Right cardiac atrium (tissue), 5 donors: ENCODE data around the gene UCP2. TPM values are rescaled to one million over a fixed set of nuclear protein-coding genes. Genes with fewer than 3 reads are reported as not detected.

Experiments
- ATAC-seq, 2 donors: fragments of 200-7000 bp; cut with Tn5 transposase; one replicate each; pipeline versions ENCODE4 v1.8.0 to v1.9.1; 2020; ENCODE audit warnings: moderate library complexity in 2 of 2, mild to moderate bottlenecking in 1 of 2
- DNase-seq, 3 donors: peaks; one replicate each; pipeline ENCODE4 v3.0.0-alpha.2; 2020
- H3K27ac ChIP-seq: one replicate; pipeline ENCODE4 v1.5.1; 2013; ENCODE audit warnings: mild to moderate bottlenecking, low read length, control low read depth, moderate library complexity
- H3K27me3 ChIP-seq: one replicate; pipeline ENCODE4 v1.6.1; 2013; ENCODE audit not compliant: control insufficient read depth, insufficient read depth
- H3K4me1 ChIP-seq: one replicate; pipeline ENCODE4 v1.6.1; 2013; ENCODE audit warnings: low read length; ENCODE audit not compliant: control insufficient read depth, insufficient read depth
- H3K4me3 ChIP-seq: one replicate; pipeline ENCODE4 v1.5.1; 2013; ENCODE audit warnings: low read length, control low read depth
- H3K9me3 ChIP-seq: one replicate; pipeline ENCODE4 v1.6.1; 2013; ENCODE audit warnings: low read length; ENCODE audit not compliant: control insufficient read depth
- WGBS: extraction: QIAGEN DNeasy Blood & Tissue Kit; methylation state at CpG from one replicate; pipeline ENCODE4 v1.1.7; 2013; 5-methylcytosine and 5-hydroxymethylcytosine counted together
- intact Hi-C, 4 donors: fragments of 100-400 bp; cut with DNase I; formaldehyde crosslinking; loops; one replicate each; pipeline versions ENCODE4 v1.11.0 to v1.14.0; 2022 to 2023
- polyA plus RNA-seq: library from polyadenylated mRNA; stranded (reverse); fragments of 200-250 nt; gene quantifications from one replicate; pipeline ENCODE4 v1.2.3, GENCODE V29; 2013
- total RNA-seq, 4 donors: library from RNA; stranded (reverse); fragmentation: NEBNext Ultra II Directional; extraction: Animal tissue kit (Norgen Biotek cat#: 25700); gene quantifications; one replicate each; pipeline ENCODE4 v1.2.1, GENCODE V29; 2021
- donor health status: healthy with polysubstance abuse.
- donor health status: DM: no; HTN: yes; CAD: no.
- donor health status: DM: no; HTN: no; CAD: no.
- donor health status: DM: no; HTN: yes; CAD: no; lungs with severe emphysema.
- donor health status: DM: yes; HTN: yes; CAD: no.

Gene UCP2
- total and polyA plus RNA-seq, 5 donors: 9.9 to 23.1 (median 14.5) TPM

DNA sequence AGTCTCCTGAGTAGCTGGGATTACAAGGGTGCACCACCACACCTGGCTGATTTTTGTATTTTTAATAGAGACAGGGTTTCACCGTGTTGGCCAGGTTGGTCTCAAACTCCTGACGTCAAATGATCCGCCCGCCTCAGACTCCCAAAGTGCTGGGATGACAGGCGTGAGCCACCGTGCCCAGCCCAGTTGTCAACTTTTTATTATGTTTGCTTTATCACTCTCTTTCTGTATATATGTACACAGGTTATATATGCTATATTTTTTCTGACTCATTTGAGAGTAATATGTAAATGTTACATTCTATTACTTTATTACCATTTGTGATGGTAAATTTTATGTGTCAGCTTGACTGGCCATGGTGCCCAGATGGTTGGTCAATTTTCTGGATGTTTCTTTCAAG lies 50.7 kb downstream of the UCP2 start:
- intact Hi-C loops: no loop called here
- H3K27me3 ChIP-seq: no peaks in the 10 kb centered on the region
- whole genome bisulfite sequencing: 95% methylated on average over 6 of the region's 6 CpGs
- no peaks in the 10 kb centered on the region for H3K4me1 ChIP-seq
- H3K9me3 ChIP-seq: no peaks in the 10 kb centered on the region
- H3K27ac ChIP-seq: no peak overlapping the region
- ATAC-seq: no peak
- DNase-seq: no peak
- H3K4me3 ChIP-seq: no peak overlapping the region

- H3K27ac ChIP-seq: no peak overlapping the region
Measured at GRCh38 chr11:73931039-73931645, 51.5 kb downstream of the UCP2 start.

DNA sequence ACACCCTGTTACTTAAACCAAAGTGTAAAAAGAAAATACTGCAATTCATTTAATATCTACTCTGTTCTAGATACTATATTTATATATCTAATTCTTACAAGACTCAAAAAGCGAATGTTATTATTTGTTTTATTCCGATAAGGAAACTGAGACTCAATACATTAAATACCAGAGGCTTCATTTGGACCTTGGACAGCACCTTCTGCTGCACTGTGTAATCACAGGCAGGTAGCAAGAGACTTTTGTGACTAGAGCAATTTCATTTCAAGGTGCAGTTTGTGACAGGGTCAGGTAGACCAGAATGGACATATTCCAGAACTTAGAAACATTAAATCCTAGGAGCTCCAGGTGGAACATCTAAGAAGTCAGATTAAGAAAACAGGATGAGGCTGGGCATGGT lies 53.3 kb downstream of the UCP2 start:
- Histone ChIP-seq H3K27me3 (no peaks in the 10 kb centered on the region), H3K4me3 (no peak overlapping the region), H3K27ac (no peak overlapping the region), H3K4me1 (no peaks in the 10 kb centered on the region), H3K9me3 (no peaks in the 10 kb centered on the region)
- intact Hi-C loops: no loop called here
- WGBS: 96% methylated on average over 2 of the region's 2 CpGs
- no peak for DNase-seq
- no peak for ATAC-seq

More at GRCh38 chr11:73931039-73931645, 51.5 kb downstream of the UCP2 start:
- H3K9me3 ChIP-seq: no peaks in the 10 kb centered on the region
- H3K4me1 ChIP-seq: no peaks in the 10 kb centered on the region
- H3K4me3 ChIP-seq: no peak overlapping the region
- no peak for DNase-seq
- H3K27me3 ChIP-seq: no peaks in the 10 kb centered on the region
- WGBS: 62% methylated on average over 7 of the region's 7 CpGs
- intact Hi-C loops: no loop called here
- peak; percentile 36 to 43 for ATAC-seq

Other genes with a start within 250 kb of the UCP2 start
- 100 to 1,000 TPM in 3 of 4 donors, 10 to 100 TPM in 1; 98.9 to 140 (median 114) TPM for gene RAB6A, start 221.8 kb downstream of the UCP2 start, total RNA-seq
- 68.2 TPM for gene RAB6A, start 221.8 kb downstream of the UCP2 start, polyA plus RNA-seq
- 10 to 100 TPM; 36.3 to 47.2 (median 37.4) TPM for gene MRPL48, start 195.0 kb downstream of the UCP2 start, total RNA-seq
- 53.1 TPM for gene MRPL48, start 195.0 kb downstream of the UCP2 start, polyA plus RNA-seq
- 10 to 100 TPM; 63.9 to 71.8 (median 65.3) TPM for gene COA4, start 106.0 kb downstream of the UCP2 start, total RNA-seq
- gene COA4, start 106.0 kb downstream of the UCP2 start, polyA plus RNA-seq: 97.9 TPM
- 10 to 100 TPM; 13.9 to 22.8 (median 18.7) TPM for gene PAAF1, start 105.8 kb downstream of the UCP2 start, total RNA-seq
- gene PAAF1, start 105.8 kb downstream of the UCP2 start, polyA plus RNA-seq: 12.7 TPM
- under 1 TPM in 1 of 4 donors, not detected in 3; 0.26 TPM for gene DNAJB13, start 31.8 kb downstream of the UCP2 start, total RNA-seq
- gene DNAJB13, start 31.8 kb downstream of the UCP2 start, polyA plus RNA-seq: not detected
- gene UCP3, start 26.2 kb upstream of the UCP2 start, total RNA-seq: 1 to 10 TPM; 1.6 to 2.5 (median 1.9) TPM
- 2.0 TPM for gene UCP3, start 26.2 kb upstream of the UCP2 start, polyA plus RNA-seq
- gene C2CD3, start 188.2 kb upstream of the UCP2 start, total RNA-seq: 10 to 100 TPM; 13.8 to 19.1 (median 15.9) TPM
- gene C2CD3, start 188.2 kb upstream of the UCP2 start, polyA plus RNA-seq: 10.1 TPM
- gene PPME1, start 188.4 kb upstream of the UCP2 start, total RNA-seq: 10 to 100 TPM; 31.3 to 38.5 (median 35.2) TPM
- gene PPME1, start 188.4 kb upstream of the UCP2 start, polyA plus RNA-seq: 29.3 TPM